HG03097 (cell line): ENCODE measurements around the gene KCNJ16.

ENCODE experiments used
- ATAC-seq: cut with Tn5 transposase; IDR thresholded peaks from one replicate; pipeline ENCODE4 v1.9.1; 2021; ENCODE audit not compliant: unreplicated experiment, low FRiP score

The KCNJ16 gene

GRCh38 chr17:70124723-70125122, 49.7 kb downstream of the KCNJ16 start:
- no peak for ATAC-seq

- ATAC-seq = no peak
Measured at GRCh38 chr17:70127221-70127873, 52.3 kb downstream of the KCNJ16 start.

GRCh38 chr17:70128727-70129238, 53.8 kb downstream of the KCNJ16 start:
- ATAC-seq = no peak

- no peak for ATAC-seq
Measured at GRCh38 chr17:70130289-70130688, 55.3 kb downstream of the KCNJ16 start.

GRCh38 chr17:70132505-70132904, 57.5 kb downstream of the KCNJ16 start:
- ATAC-seq = no peak

- ATAC-seq = no peak
Measured at GRCh38 chr17:70134042-70134441, 59.0 kb downstream of the KCNJ16 start.

- ATAC-seq = no peak
Measured at GRCh38 chr17:70134777-70135176, 59.8 kb downstream of the KCNJ16 start.

GRCh38 chr17:70136131-70136530, 61.1 kb downstream of the KCNJ16 start:
- no peak for ATAC-seq

- peak; percentile 99 for ATAC-seq
Measured at GRCh38 chr17:70137451-70138230, 62.6 kb downstream of the KCNJ16 start.

GRCh38 chr17:70138291-70138865, 63.4 kb downstream of the KCNJ16 start:
- ATAC-seq = no peak

- ATAC-seq = no peak
Measured at GRCh38 chr17:70139449-70139993, 64.5 kb downstream of the KCNJ16 start.

GRCh38 chr17:70144260-70144846, 69.3 kb downstream of the KCNJ16 start:
- no peak for ATAC-seq

GRCh38 chr17:70153210-70153609, 78.2 kb downstream of the KCNJ16 start:
- no peak for ATAC-seq

- no peak for ATAC-seq
Measured at GRCh38 chr17:70157151-70157550, 82.1 kb downstream of the KCNJ16 start.

GRCh38 chr17:70158180-70158579, 83.2 kb downstream of the KCNJ16 start:
- no peak for ATAC-seq

- ATAC-seq = no peak
Measured at GRCh38 chr17:70158591-70158990, 83.6 kb downstream of the KCNJ16 start.

GRCh38 chr17:70159980-70160379, 85.0 kb downstream of the KCNJ16 start:
- ATAC-seq = no peak

- ATAC-seq = no peak
Measured at GRCh38 chr17:70161519-70161918, 86.5 kb downstream of the KCNJ16 start.

- no peak for ATAC-seq
Measured at GRCh38 chr17:70165383-70165782, 90.4 kb downstream of the KCNJ16 start.

- no peak for ATAC-seq
Measured at GRCh38 chr17:70166615-70167014, 91.6 kb downstream of the KCNJ16 start.
